Kidney epithelial cell (primary cell): ENCODE data around the gene ABCG5. TPM values are rescaled to one million over a fixed set of nuclear protein-coding genes. Genes with fewer than 3 reads are reported as not detected.

Experiments used
- DNase-seq: peaks from one replicate; pipeline ENCODE4 v3.0.0-alpha.2; 2010; ENCODE audit warnings: low read depth
- H3K27me3 ChIP-seq: 2 replicates; pipeline ENCODE4 v1.6.0; 2011; ENCODE audit warnings: low read length; ENCODE audit not compliant: control insufficient read depth, insufficient read depth
- H3K36me3 ChIP-seq: 2 replicates; pipeline ENCODE4 v1.5.1; 2011; ENCODE audit warnings: low read length; ENCODE audit not compliant: control insufficient read depth, insufficient read depth
- H3K4me3 ChIP-seq: 2 replicates; pipeline ENCODE4 v1.5.1; 2011; ENCODE audit warnings: low read depth, mild to moderate bottlenecking, control low read depth, low read length
- CTCF ChIP-seq: IDR thresholded peaks from 2 replicates; pipeline ENCODE4 v1.5.1; 2011; ENCODE audit warnings: mild to moderate bottlenecking, moderate library complexity, low read length, control low read depth, inconsistent platforms; ENCODE audit not compliant: insufficient read depth, poor library complexity, severe bottlenecking
- total RNA-seq: library from RNA; depleted of rRNA; stranded (reverse); fragments of >200 nt; gene quantifications from 2 replicates; pipeline ENCODE4 v1.2.3, GENCODE V29; 2015

ABCG5 gene
- total RNA-seq, 1 donor from 2014 or later: not detected

GRCh38 chr2:43832457-43832856, 6.2 kb downstream of the ABCG5 start:
- Histone ChIP-seq H3K36me3 (no peaks in the 10 kb centered on the region), H3K27me3 (peaks cover 6% of the 10 kb centered on the region), H3K4me3 (no peak overlapping the region)
- TF ChIP-seq CTCF: no peak
- no peak for DNase-seq

- DNase-seq: no peak
- H3K36me3 ChIP-seq: no peaks in the 10 kb centered on the region
- no peak for TF ChIP-seq CTCF
- H3K27me3 ChIP-seq: peaks cover 6% of the 10 kb centered on the region
- H3K4me3 ChIP-seq: peak overlapping the region; percentile 33
These were observed 6.9 kb downstream of the ABCG5 start for GRCh38 chr2:43831543-43832294.

- Histone ChIP-seq H3K4me3 (no peak overlapping the region), H3K27me3 (peaks cover 3% of the 10 kb centered on the region), H3K36me3 (no peaks in the 10 kb centered on the region)
- DNase-seq: no peak
- no peak for TF ChIP-seq CTCF
These were observed 12.1 kb downstream of the ABCG5 start for GRCh38 chr2:43826305-43827250.

GRCh38 chr2:43825841-43826240, 12.8 kb downstream of the ABCG5 start:
- no peak for DNase-seq
- Histone ChIP-seq H3K36me3 (no peaks in the 10 kb centered on the region), H3K27me3 (no peaks in the 10 kb centered on the region), H3K4me3 (no peak overlapping the region)
- TF ChIP-seq CTCF: no peak

GRCh38 chr2:43824951-43825493, 13.6 kb downstream of the ABCG5 start:
- no peak for DNase-seq
- no peaks in the 10 kb centered on the region for H3K36me3 ChIP-seq
- no peak overlapping the region for H3K4me3 ChIP-seq
- H3K27me3 ChIP-seq: no peaks in the 10 kb centered on the region
- no peak for TF ChIP-seq CTCF
